GOT3 (cell line): Measurements from ENCODE around the gene FA2H.
A peak's percentile ranks its signal among the peaks of the same experiment; 100 is the strongest.
"Not testable (repeated sequence)": the region's sequence is repeated elsewhere in the genome, so short reads cannot be mapped to it uniquely, and the experiment has no call there.

ENCODE experiments used
- DNase-seq: peaks from one replicate; lab custom pipeline; 2025; ENCODE audit warnings: mixed read lengths; lab: John Stamatoyannopoulos, UW

FA2H gene

DNA sequence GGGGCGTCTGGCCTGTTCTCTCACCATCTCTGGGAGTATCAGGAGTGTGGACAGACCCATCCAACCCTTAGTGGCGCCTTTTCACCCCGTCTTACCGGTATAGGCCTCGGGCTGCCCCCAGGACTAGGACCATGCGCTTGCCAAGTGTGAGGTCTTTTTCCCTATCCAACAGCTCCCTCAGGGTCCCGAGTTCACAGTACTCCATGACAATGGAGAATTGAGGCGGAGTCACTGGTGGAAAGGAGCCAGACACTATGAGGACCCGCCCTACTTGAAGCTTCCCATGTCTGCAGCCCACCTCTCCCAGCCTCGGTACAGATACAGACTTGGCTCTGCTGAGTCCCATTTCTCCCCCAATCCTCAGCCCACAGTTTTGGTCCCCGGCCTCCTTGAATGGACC, 92.1 kb downstream of the FA2H start:
- DNase-seq = no peak

DNA sequence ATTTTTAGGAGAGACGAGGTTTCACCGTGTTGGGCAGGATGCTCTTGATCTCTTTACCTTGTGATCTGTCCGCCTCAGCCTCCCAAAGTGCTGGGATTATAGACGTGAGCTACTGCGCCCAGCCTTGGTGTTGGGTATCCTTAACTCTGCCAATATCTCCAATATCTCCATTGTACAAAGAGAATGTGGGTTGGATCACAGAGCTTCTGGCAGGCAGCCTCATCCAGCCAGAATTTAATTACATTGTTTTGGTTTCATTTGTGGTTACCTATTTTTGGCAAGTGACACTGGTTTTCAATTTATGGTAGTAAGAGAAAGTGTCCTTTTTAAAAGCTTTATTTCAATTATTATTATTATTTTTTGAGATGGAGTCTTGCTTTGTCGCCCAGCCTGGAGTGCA, 93.9 kb downstream of the FA2H start:
- no peak for DNase-seq

DNA sequence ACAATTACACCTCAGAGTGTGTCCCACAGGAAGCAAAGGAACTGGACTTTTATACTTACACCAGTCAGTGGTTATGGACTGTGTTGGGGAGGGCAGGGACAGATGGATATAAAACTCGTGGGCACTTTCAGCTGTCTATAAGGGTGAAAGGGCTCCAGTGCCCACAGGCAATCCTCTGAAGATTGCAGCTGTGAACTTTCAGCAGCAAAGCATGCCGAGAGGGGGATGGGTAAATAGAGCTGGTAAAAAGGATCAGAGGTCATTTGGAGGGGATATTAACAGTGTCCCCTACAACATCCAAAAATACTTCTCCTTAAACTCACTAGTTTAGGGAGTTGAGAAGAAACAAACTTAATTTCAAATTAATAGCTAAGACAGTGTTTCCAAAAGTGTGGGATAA, 94.6 kb downstream of the FA2H start:
- DNase-seq = no peak

DNA sequence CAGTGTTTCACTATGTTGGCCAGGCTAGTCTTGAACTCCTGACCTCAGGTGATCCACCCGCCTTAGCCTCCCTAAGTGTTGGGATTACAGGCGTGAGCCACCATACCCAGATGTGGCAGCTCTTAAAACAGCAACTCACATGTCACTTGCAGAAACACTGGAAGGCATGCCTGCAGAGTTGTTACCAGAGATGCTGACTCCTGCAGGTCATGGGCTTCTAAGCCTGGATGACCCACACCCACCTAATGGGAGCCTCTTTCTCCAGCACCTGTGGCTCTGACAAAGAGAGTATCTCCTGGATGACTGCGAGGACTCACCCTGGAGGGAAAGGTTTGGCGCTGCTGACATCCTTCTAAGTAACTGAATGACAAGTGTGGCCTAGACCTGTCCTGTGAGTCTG, 96.8 kb downstream of the FA2H start:
- DNase-seq = no peak

DNA sequence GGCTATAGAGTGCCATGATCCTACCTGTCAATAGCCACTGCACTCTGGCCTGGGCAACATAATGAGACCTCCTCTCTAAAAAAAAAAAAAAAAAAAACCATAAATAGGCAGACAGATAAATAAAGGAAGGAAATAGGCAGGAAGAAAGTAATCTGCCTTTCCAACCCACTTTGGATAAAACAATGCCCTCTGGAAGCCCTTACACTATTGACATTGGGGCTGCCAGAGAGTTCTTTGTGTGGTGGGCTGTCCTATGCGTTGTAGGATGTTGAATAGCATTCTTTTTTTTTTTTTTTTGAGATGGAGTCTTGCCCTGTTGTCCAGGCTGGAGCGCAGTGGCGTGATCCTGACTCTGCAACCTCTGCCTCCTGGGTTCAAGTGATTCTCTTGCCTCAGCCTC, 100.7 kb downstream of the FA2H start:
- no peak for DNase-seq

DNA sequence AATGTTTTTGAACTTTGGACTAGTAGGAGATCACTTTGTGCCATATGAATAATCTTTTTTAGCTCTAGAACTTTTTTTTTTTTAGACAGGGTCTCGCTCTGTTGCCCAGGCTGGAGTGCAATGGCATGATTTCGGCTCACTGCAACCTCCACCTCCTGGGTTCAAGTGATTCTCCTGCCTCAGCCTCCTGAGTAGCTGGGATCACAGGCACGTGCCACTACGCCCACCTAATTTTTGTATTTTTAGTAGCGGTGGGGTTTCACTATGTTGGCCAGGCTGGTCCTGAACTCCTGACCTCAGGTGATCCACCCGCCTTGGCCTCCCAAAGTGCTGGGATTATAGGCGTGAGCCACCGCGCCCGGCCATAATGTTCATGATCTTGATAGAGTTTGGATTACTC, 105.7 kb downstream of the FA2H start:
- not testable (repeated sequence) for DNase-seq

DNA sequence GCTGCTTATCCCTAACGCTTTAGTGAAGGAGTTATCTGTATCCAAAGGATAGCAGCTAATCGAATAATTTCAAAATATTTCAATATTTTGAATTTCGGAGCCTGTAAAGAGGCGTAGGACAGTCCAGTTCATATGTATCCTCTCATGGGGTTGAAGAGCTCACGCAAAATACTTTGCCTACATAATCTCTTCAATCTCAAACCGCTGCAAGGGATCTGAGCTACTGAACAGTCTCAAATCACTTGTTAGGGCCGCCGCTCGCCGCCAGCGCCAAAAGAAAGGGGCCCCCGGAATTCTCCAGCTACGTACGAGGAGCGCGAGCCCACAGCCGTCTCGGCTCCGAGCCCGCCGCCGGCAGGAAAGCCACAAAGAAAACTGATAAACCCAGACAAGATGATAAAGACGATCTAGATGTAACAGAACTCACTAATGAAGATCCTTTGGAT, 107.3 kb downstream of the FA2H start:
- DNase-seq = no peak

DNA sequence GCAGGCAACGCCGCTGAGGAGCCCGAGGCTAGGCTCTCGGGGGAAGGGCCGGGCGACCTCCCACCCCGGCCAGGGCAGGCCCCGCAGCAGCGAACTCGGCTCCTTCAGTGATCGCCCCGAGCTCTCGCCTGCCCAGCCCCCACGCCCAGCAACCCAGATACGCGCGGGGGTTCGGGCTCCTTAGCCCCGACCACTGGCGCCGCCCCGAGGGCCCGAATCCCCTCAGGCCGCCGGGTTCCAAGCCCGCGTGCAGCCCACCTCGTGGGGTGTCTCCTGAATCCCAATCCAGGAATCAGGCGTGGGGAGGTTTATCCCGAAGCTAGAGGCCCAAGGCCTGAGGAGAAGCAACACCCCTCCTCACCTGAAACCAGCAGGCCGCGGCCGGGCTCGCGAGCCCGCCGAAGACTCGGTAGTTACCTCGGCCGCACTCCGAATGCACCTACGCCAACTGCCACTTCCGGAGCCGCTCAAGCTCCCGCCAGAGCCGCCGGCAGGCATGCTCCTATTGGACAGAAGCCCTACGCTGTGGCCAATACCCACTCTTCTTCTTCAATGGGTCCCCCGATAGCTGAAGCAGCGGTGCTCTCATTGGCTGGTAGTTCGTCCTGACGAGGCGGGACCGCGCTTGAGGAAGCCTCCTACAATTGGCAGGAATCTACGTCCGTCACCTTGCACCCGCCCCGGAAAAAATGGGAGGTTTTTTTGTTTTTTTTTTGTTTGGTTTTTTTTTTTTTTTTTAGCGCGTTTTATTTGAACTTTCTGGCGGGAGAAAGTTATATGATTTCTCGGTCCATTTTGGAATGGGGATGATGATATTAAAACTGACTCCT, 108.0 kb downstream of the FA2H start, which contains the start of gene RFWD3:
TSS of gene RFWD3 (minus strand) at position 453 of the 830 bp plus-strand sequence. CDS start 5,428 bp downstream, outside the sequence.
- peak; percentile 91 for DNase-seq

DNA sequence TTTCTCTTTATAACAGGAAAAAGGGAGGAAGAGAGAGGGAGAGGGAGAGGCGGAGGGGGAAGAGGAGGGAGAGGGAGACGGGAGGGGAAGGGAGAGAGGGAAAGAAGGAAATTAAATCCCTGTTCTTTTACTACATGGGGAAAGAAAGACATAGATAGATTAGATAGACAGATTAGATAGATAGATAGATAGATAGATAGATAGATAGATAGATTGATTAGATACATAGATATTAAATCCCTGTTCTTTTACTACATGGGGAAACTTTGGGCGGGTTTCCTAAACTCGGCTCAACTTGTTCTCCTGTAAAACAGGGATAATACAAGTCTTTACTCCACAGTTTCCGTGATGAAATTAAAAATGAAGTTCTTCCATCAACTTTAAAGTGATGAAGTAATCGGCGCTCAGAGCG, 108.6 kb downstream of the FA2H start:
- no peak for DNase-seq
